GM12801 (cell line): Measurements from ENCODE around the gene MIF4GD.

ENCODE experiments used
- TF ChIP-seq, protein P1 (sequence below): IDR thresholded peaks from one replicate; pipeline ENCODE4 v1.5.1; 2011; ENCODE audit warnings: control low read depth; ENCODE audit not compliant: insufficient read length; ENCODE audit errors: extremely low read depth

MIF4GD gene

DNA sequence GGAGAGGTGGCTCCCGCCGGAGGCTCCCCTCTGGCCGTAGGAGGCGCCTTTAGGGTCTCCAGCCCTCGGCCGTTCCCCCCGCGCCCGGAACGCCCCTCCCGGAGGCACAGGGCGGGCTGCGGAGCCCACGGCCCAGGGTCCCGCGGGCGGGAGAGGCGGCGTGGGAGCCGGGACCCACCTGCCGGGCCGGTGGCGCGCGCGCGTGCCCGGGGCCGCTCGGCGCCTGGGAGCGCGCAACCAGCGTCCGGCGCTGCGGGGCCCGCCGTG lies at the start of gene MIF4GD:
MIF4GD (minus strand) TSS at position 266 of the 267 bp plus-strand sequence. CDS start 1,036 bp downstream, outside the sequence.
- TF ChIP-seq, protein P1, sequence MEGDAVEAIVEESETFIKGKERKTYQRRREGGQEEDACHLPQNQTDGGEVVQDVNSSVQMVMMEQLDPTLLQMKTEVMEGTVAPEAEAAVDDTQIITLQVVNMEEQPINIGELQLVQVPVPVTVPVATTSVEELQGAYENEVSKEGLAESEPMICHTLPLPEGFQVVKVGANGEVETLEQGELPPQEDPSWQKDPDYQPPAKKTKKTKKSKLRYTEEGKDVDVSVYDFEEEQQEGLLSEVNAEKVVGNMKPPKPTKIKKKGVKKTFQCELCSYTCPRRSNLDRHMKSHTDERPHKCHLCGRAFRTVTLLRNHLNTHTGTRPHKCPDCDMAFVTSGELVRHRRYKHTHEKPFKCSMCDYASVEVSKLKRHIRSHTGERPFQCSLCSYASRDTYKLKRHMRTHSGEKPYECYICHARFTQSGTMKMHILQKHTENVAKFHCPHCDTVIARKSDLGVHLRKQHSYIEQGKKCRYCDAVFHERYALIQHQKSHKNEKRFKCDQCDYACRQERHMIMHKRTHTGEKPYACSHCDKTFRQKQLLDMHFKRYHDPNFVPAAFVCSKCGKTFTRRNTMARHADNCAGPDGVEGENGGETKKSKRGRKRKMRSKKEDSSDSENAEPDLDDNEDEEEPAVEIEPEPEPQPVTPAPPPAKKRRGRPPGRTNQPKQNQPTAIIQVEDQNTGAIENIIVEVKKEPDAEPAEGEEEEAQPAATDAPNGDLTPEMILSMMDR, result no peak

GRCh38 chr17:75319904-75320691 lies 49.1 kb upstream of the MIF4GD start:
- TF ChIP-seq, protein P1, result no peak

DNA sequence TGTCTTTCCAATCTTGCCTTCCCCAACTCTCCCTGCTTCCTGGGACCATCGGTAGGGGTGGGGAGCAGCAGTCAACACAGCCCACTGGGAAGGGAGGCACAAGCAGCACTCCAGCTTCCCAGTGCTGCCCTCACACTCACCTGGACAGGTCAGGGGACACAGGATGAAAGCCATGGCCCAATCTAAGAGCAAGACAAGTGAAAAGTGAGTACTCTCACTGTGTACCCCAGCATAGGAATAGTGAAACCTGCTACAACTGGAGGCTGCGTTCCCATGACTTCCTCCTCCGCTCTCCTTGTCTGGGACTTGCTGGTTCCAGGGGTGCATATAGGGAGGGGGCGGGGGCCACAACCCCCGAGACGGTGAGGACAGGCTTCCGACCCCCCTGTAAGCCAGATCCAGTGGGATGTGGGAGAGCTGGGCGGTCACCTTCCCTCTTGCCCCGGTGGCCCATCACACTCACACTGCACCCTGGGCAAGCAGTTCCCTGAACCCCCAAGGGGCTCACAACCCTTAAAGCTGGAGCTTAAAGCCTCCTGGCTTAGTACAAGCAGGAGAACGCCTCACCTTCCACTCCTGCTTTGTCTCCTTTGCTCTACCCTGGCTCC lies 47.7 kb upstream of the MIF4GD start:
- TF ChIP-seq, protein P1, result no peak

DNA sequence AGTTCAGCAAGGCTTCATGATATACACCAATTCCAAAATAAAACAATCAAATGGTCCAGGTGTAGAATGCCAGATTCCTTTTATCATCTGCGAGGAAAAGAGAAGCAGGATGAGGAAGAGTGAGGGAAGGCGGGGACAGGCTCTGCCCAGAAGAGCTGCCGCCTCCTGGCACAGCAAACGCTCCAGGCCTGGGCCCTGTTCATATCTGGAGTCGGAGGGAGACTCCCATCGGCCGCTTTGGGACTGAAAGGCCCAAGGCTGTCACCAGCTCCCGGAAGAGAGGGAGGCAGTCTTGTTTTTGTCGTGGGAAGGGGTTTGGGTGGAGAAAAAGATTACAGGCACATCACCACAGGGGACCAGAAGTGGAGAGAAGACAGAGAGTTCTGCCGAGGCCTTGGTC lies 47.2 kb upstream of the MIF4GD start:
- TF ChIP-seq, protein P1, result no peak

GRCh38 chr17:75317671-75318070 lies 46.6 kb upstream of the MIF4GD start:
- TF ChIP-seq, protein P1, result no peak

DNA sequence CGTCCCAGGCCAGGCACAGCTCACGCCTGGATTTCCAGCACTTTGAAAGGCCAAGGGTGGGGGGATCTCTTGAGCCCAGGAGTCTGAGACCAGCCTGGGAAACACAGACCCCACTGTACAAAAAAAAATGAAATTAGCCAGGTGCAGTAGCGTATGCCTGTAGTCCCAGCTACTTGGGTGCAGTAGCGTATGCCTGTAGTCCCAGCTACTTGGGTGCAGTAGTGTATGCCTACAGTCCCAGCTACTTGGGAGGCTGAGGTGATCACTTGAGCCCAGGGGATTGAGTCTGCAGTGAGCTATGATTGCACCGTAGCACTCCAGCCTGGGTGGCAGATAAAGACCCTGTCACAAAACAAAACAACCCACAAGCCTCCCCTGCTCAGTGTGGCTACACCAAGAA lies 45.2 kb upstream of the MIF4GD start:
- TF ChIP-seq, protein P1, result no peak

- TF ChIP-seq, protein P1, result no peak
Measured at GRCh38 chr17:75315541-75316243, 44.7 kb upstream of the MIF4GD start.
